IMR-90 (cell line): ENCODE data around the gene MMUT. TPM values are rescaled to one million over a fixed set of nuclear protein-coding genes. Genes with fewer than 3 reads are reported as not detected.

Experiments used
- ATAC-seq: fragments of 200-7000 bp; cut with Tn5 transposase; 2 replicates; pipeline ENCODE4 v1.9.1; 2020; ENCODE audit warnings: low read depth, mild to moderate bottlenecking, moderate library complexity
- BruUV-seq: library from RNA; stranded (reverse); fragments of 400-500 nt; replicated peaks from 2 replicates; lab custom pipeline; 2021; lab: Mats Ljungman, UMichigan
- CTCF ChIA-PET: fragments of 300-600 bp; formaldehyde crosslinking; extraction: SDS; loops from one replicate; lab custom pipeline; 2021; ENCODE audit warnings: antibody characterized with exemption; lab: Yijun Ruan, JAX
- POLR2A ChIA-PET: fragments of 300-600 bp; sonication (Branson Sonifier 250); formaldehyde crosslinking; loops from one replicate; lab custom pipeline; 2022; ENCODE audit warnings: antibody characterized with exemption; ENCODE audit not compliant: unreplicated experiment; lab: Charles Lee
- DNase-seq: peaks from one replicate; pipeline ENCODE4 v3.0.0; 2013
- H2AFZ ChIP-seq: replicated peaks from 2 replicates; pipeline ENCODE3; 2013; ENCODE audit warnings: low read length, mild to moderate bottlenecking; ENCODE audit not compliant: poor library complexity
- H2AK5ac ChIP-seq: 2 replicates; pipeline ENCODE4 v1.6.1; 2013; ENCODE audit warnings: low read depth, low read length, inconsistent platforms
- H2AK9ac ChIP-seq: replicated peaks from 2 replicates; pipeline ENCODE3; 2013; ENCODE audit warnings: mild to moderate bottlenecking, low read depth, low read length, moderate library complexity; ENCODE audit not compliant: poor library complexity
- H2BK120ac ChIP-seq: 2 replicates; pipeline ENCODE4 v1.6.1; 2013; ENCODE audit warnings: low read depth, low read length, inconsistent platforms
- H2BK15ac ChIP-seq: 3 replicates; pipeline ENCODE4 v1.6.1; 2013; ENCODE audit warnings: low read depth, low read length, inconsistent platforms
- H2BK20ac ChIP-seq: 2 replicates; pipeline ENCODE4 v1.6.1; 2013; ENCODE audit warnings: low read depth, mild to moderate bottlenecking, inconsistent platforms, low read length, moderate library complexity
- H2BK5ac ChIP-seq: 2 replicates; pipeline ENCODE4 v1.6.1; 2013; ENCODE audit warnings: mild to moderate bottlenecking, low read depth, low read length, inconsistent platforms; ENCODE audit not compliant: poor library complexity, severe bottlenecking
- H3K14ac ChIP-seq: replicated peaks from 2 replicates; pipeline ENCODE4 v1.6.1; 2013; ENCODE audit warnings: low read depth, low read length, inconsistent platforms
- H3K18ac ChIP-seq: 2 replicates; pipeline ENCODE4 v1.6.1; 2013; ENCODE audit warnings: low read depth, low read length, control low read depth
- H3K23ac ChIP-seq: 2 replicates; pipeline ENCODE4 v1.6.1; 2013; ENCODE audit warnings: low read depth, low read length, inconsistent platforms
- H3K27ac ChIP-seq: 2 replicates; pipeline ENCODE4 v1.5.1; 2013; ENCODE audit warnings: mild to moderate bottlenecking, control low read depth, low read length; ENCODE audit not compliant: insufficient read depth
- H3K27me3 ChIP-seq: 2 replicates; pipeline ENCODE4 v1.6.1; 2013; ENCODE audit warnings: low read length; ENCODE audit not compliant: control insufficient read depth, insufficient read depth
- H3K36me3 ChIP-seq: 2 replicates; pipeline ENCODE4 v1.6.1; 2013; ENCODE audit warnings: low read length, mixed read lengths; ENCODE audit not compliant: control insufficient read depth, insufficient read depth
- H3K4ac ChIP-seq: 2 replicates; pipeline ENCODE4 v1.6.1; 2013; ENCODE audit warnings: low read depth, low read length, inconsistent platforms
- H3K4me1 ChIP-seq: 2 replicates; pipeline ENCODE4 v1.6.1; 2013; ENCODE audit warnings: low read length, mixed read lengths; ENCODE audit not compliant: control insufficient read depth, insufficient read depth
- H3K4me2 ChIP-seq: 2 replicates; pipeline ENCODE4 v1.6.1; 2013; ENCODE audit warnings: low read depth, mild to moderate bottlenecking, control low read depth, low read length, moderate library complexity
- H3K4me3 ChIP-seq: 2 replicates; pipeline ENCODE4 v1.5.1; 2013; ENCODE audit warnings: low read depth, mild to moderate bottlenecking, control low read depth, low read length, moderate library complexity; ENCODE audit not compliant: insufficient read depth
- H3K56ac ChIP-seq: 2 replicates; pipeline ENCODE4 v1.6.1; 2013; ENCODE audit warnings: low read length, inconsistent platforms; ENCODE audit not compliant: insufficient read depth; ENCODE audit errors: extremely low read depth
- H3K79me1 ChIP-seq, 2 experiments: 2 replicates each; pipeline ENCODE4 v1.6.1; 2013; ENCODE audit warnings: low read length in 2 of 2, inconsistent platforms in 1 of 2, low read depth in 1 of 2
- H3K9ac ChIP-seq: 2 replicates; pipeline ENCODE4 v1.6.1; 2013; ENCODE audit warnings: low read depth, low read length, control low read depth
- H3K9me1 ChIP-seq: 2 replicates; pipeline ENCODE4 v1.6.1; 2013; ENCODE audit warnings: low read length, inconsistent platforms; ENCODE audit not compliant: insufficient read depth
- H3K9me3 ChIP-seq: 2 replicates; pipeline ENCODE4 v1.6.1; 2013; ENCODE audit warnings: low read length; ENCODE audit not compliant: control insufficient read depth, insufficient read depth
- H4K20me1 ChIP-seq: 2 replicates; pipeline ENCODE4 v1.6.1; 2013; ENCODE audit warnings: low read length, inconsistent platforms; ENCODE audit not compliant: insufficient read depth
- H4K5ac ChIP-seq: 2 replicates; pipeline ENCODE4 v1.6.1; 2013; ENCODE audit warnings: mild to moderate bottlenecking, low read depth, low read length, control low read depth
- H4K8ac ChIP-seq, 2 experiments: 2 replicates each; pipeline ENCODE4 v1.6.1; 2013; ENCODE audit warnings: low read depth in 2 of 2, low read length in 2 of 2, control low read depth in 1 of 2, inconsistent platforms in 1 of 2
- H4K91ac ChIP-seq: 2 replicates; pipeline ENCODE4 v1.6.1; 2013; ENCODE audit warnings: low read depth, low read length, inconsistent platforms; ENCODE audit not compliant: insufficient read depth
- BHLHE40 ChIP-seq: fragments of 150-350 bp; IDR thresholded peaks from 2 replicates; pipeline ENCODE4 v1.6.1; 2016; ENCODE audit warnings: mild to moderate bottlenecking, low read depth, low read length
- CEBPB ChIP-seq: IDR thresholded peaks from 2 replicates; pipeline ENCODE4 v1.6.1; 2012; ENCODE audit warnings: low read depth, low read length, improper control_type of control experiment
- CHD1 ChIP-seq: IDR thresholded peaks from 2 replicates; pipeline ENCODE4 v1.6.1; 2012; ENCODE audit warnings: low read depth, low read length, improper control_type of control experiment
- FOS ChIP-seq: fragments of 150-350 bp; IDR thresholded peaks from 2 replicates; pipeline ENCODE4 v1.6.1; 2016; ENCODE audit warnings: low read depth, low read length
- MAFK ChIP-seq: IDR thresholded peaks from 2 replicates; pipeline ENCODE4 v1.6.1; 2012; ENCODE audit warnings: low read depth, low read length, improper control_type of control experiment
- MAZ ChIP-seq: IDR thresholded peaks from 2 replicates; pipeline ENCODE4 v1.6.1; 2012; ENCODE audit warnings: low read depth, mild to moderate bottlenecking, low read length, improper control_type of control experiment, moderate library complexity, borderline replicate concordance
- MXI1 ChIP-seq: IDR thresholded peaks from 2 replicates; pipeline ENCODE4 v1.6.1; 2012; ENCODE audit warnings: low read depth, mild to moderate bottlenecking, low read length, moderate library complexity, borderline replicate concordance
- NFE2L2 ChIP-seq: fragments of 150-350 bp; IDR thresholded peaks from 2 replicates; pipeline ENCODE4 v1.6.1; 2016; ENCODE audit warnings: low read depth, mild to moderate bottlenecking, low read length
- POLR2A ChIP-seq: IDR thresholded peaks from 2 replicates; pipeline ENCODE4 v1.6.1; 2012; ENCODE audit warnings: mild to moderate bottlenecking, low read depth, low read length
- RAD21 ChIP-seq: IDR thresholded peaks from 2 replicates; pipeline ENCODE4 v1.6.1; 2012; ENCODE audit warnings: low read length, improper control_type of control experiment
- RCOR1 ChIP-seq: IDR thresholded peaks from 2 replicates; pipeline ENCODE4 v1.6.1; 2012; ENCODE audit warnings: mild to moderate bottlenecking, low read length, improper control_type of control experiment; ENCODE audit not compliant: insufficient replicate concordance
- RFX5 ChIP-seq: IDR thresholded peaks from 2 replicates; pipeline ENCODE4 v1.8.0; 2012; ENCODE audit warnings: low read depth, mild to moderate bottlenecking, low read length, moderate library complexity
- SMC3 ChIP-seq: fragments of 150-350 bp; IDR thresholded peaks from 2 replicates; pipeline ENCODE4 v1.6.1; 2016; ENCODE audit warnings: low read depth, mild to moderate bottlenecking, antibody characterized with exemption, low read length, moderate library complexity
- USF2 ChIP-seq: fragments of 150-350 bp; IDR thresholded peaks from 2 replicates; pipeline ENCODE4 v1.6.1; 2017; ENCODE audit warnings: mild to moderate bottlenecking, antibody characterized with exemption, low read length, low read depth
- WGBS, 2 experiments: methylation state at CpG; one replicate each; pipeline versions ENCODE4 v1.1.5 to v1.1.7; 2013; ENCODE audit warnings: missing lambda C conversion rate in 2 of 2; ENCODE audit not compliant: insufficient read length in 1 of 2; ENCODE audit errors: extremely low coverage in 2 of 2; 5-methylcytosine and 5-hydroxymethylcytosine counted together
- dilution Hi-C: fragments of 300-500 bp; cut with HindIII; formaldehyde crosslinking; loops from one replicate; pipeline ENCODE4 v1.14.3; 2018; ENCODE audit warnings: low sequenced_read_pairs; ENCODE audit not compliant: unreplicated experiment
- in situ Hi-C: fragments of 300-500 bp; cut with MboI; formaldehyde crosslinking; loops from 3 replicates; pipeline ENCODE4 v1.14.3; 2019; ENCODE audit warnings: low sequenced_read_pairs, inconsistent platforms, mixed read lengths
- intact Hi-C: fragments of 100-400 bp; cut with micrococcal nuclease; formaldehyde crosslinking; loops from 2 replicates; pipeline ENCODE4 v1.10.0; 2022
- polyA plus RNA-seq, 3 experiments: library from polyadenylated mRNA; depleted of rRNA; stranded (reverse); fragments of >200 nt; gene quantifications; 2 replicates each; pipeline ENCODE4 v1.2.3, GENCODE V29; 2012; ENCODE audit warnings: low replicate concordance in 1 of 3
- total RNA-seq: library from RNA; depleted of rRNA; stranded (reverse); fragments of >200 nt; gene quantifications from 2 replicates; pipeline ENCODE4 v1.2.3, GENCODE V29; 2012
- TF ChIP-seq, protein P1 (sequence below): conservative IDR thresholded peaks from 2 replicates; pipeline ENCODE4 v1.5.1; 2012; ENCODE audit warnings: mild to moderate bottlenecking, low read depth, low read length, improper control_type of control experiment
- TF ChIP-seq, protein P2 (sequence below): fragments of 150-350 bp; IDR thresholded peaks from 2 replicates; pipeline ENCODE4 v1.6.1; 2016; ENCODE audit warnings: low read depth, mild to moderate bottlenecking, low read length, moderate library complexity, borderline replicate concordance

MMUT gene
- total and polyA plus RNA-seq, 2 of the 4 experiments (the other 2 are of a cell fraction): 10.6 to 11.7 TPM

- no peak overlapping the region for H3K14ac ChIP-seq
- H3K18ac ChIP-seq: no peak overlapping the region
- in situ Hi-C loops: loop anchor here (25.0 kb wide), 1 partner anchor 648 kb away; no protein-coding TSS in a partner anchor
- H2BK5ac ChIP-seq: no peak overlapping the region
- BruUV-seq: no TSS peak
- H3K23ac ChIP-seq: no peak overlapping the region
- H3K27me3 ChIP-seq: no peaks in the 10 kb centered on the region
- no peak overlapping the region for H2AK9ac ChIP-seq
- ChIA-PET CTCF (interaction anchor here (0.6 to 1.9 kb wide), 8 partner anchors 9 to 1623 kb away, joined by 3 to 21 read pairs (median 3); no protein-coding TSS in a partner anchor), POLR2A (no interaction called here)
- H3K79me1 ChIP-seq: no peaks in the 10 kb centered on the region
- no peak overlapping the region for H3K4me3 ChIP-seq
- no peak overlapping the region for H2AFZ ChIP-seq
- TF ChIP-seq RCOR1 (no peak), MAFK (no peak), MXI1 (no peak), SMC3 (no peak), FOS (no peak), USF2 (no peak), RAD21 (no peak), CEBPB (no peak), RFX5 (no peak), NFE2L2 (no peak), CHD1 (no peak), BHLHE40 (no peak), MAZ (no peak), POLR2A (no peak)
- TF ChIP-seq, protein P1, sequence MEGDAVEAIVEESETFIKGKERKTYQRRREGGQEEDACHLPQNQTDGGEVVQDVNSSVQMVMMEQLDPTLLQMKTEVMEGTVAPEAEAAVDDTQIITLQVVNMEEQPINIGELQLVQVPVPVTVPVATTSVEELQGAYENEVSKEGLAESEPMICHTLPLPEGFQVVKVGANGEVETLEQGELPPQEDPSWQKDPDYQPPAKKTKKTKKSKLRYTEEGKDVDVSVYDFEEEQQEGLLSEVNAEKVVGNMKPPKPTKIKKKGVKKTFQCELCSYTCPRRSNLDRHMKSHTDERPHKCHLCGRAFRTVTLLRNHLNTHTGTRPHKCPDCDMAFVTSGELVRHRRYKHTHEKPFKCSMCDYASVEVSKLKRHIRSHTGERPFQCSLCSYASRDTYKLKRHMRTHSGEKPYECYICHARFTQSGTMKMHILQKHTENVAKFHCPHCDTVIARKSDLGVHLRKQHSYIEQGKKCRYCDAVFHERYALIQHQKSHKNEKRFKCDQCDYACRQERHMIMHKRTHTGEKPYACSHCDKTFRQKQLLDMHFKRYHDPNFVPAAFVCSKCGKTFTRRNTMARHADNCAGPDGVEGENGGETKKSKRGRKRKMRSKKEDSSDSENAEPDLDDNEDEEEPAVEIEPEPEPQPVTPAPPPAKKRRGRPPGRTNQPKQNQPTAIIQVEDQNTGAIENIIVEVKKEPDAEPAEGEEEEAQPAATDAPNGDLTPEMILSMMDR: no peak
- TF ChIP-seq, protein P2, sequence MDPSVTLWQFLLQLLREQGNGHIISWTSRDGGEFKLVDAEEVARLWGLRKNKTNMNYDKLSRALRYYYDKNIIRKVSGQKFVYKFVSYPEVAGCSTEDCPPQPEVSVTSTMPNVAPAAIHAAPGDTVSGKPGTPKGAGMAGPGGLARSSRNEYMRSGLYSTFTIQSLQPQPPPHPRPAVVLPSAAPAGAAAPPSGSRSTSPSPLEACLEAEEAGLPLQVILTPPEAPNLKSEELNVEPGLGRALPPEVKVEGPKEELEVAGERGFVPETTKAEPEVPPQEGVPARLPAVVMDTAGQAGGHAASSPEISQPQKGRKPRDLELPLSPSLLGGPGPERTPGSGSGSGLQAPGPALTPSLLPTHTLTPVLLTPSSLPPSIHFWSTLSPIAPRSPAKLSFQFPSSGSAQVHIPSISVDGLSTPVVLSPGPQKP: no peak
- WGBS, 2 experiments: 80% methylated on average over 1 of the region's 3 CpGs; no CpG with 5 or more reads in 1 of the 2 experiments
- H3K4me1 ChIP-seq: no peaks in the 10 kb centered on the region
- no peak overlapping the region for H3K27ac ChIP-seq
- H2BK15ac ChIP-seq: no peak overlapping the region
- no peak overlapping the region for H2BK20ac ChIP-seq
- no peaks in the 10 kb centered on the region for H4K20me1 ChIP-seq
- H2AK5ac ChIP-seq: no peak overlapping the region
- H3K9ac ChIP-seq: no peak overlapping the region
- intact Hi-C loops: loop anchor here (1.0 to 10.0 kb wide), 3 partner anchors 646 to 1776 kb away; no protein-coding TSS in a partner anchor
- no peak overlapping the region for H3K4me2 ChIP-seq
- no peak for ATAC-seq
- H3K9me3 ChIP-seq: no peaks in the 10 kb centered on the region
- no peaks in the 10 kb centered on the region for H3K36me3 ChIP-seq
- no peak overlapping the region for H4K5ac ChIP-seq
- H3K9me1 ChIP-seq: no peaks in the 10 kb centered on the region
- dilution Hi-C loops: no loop called here
- no peak overlapping the region for H4K91ac ChIP-seq
- H3K4ac ChIP-seq: no peak overlapping the region
- no peak for DNase-seq
- H4K8ac ChIP-seq: no peak overlapping the region
- no peak overlapping the region for H2BK120ac ChIP-seq
- no peak overlapping the region for H3K56ac ChIP-seq
Observed at GRCh38 chr6:49410564-49410963, 52.5 kb downstream of the MMUT start.
